OCI-LY7 (cell line): ENCODE measurements around the gene PLSCR1.

ENCODE experiments used
- CTCF ChIP-seq: fragments of 200-600 bp; sonication (generic); conservative IDR thresholded peaks from 2 replicates; pipeline ENCODE4 v1.5.1; 2014; ENCODE audit warnings: mild to moderate bottlenecking, antibody characterized with exemption, low read length, moderate library complexity, mixed read lengths
- EZH2phosphoT487 ChIP-seq: fragments of 200-600 bp; sonication (generic); IDR thresholded peaks from 2 replicates; pipeline ENCODE4 v1.6.1; 2018; ENCODE audit warnings: low read depth, borderline replicate concordance, mild to moderate bottlenecking, mixed run types, antibody characterized with exemption, low read length, moderate library complexity, mixed read lengths

- TF ChIP-seq CTCF, result no peak
- TF ChIP-seq EZH2phosphoT487, result no peak
These were observed 10.9 kb upstream of the PLSCR1 start for GRCh38 chr3:146555311-146555710.
